Vagina (tissue), 2 donors: ENCODE measurements around the gene NBPF4. TPM values are rescaled to one million over a fixed set of nuclear protein-coding genes. Genes with fewer than 3 reads are reported as not detected.

Source experiments
- DNase-seq, 2 donors: peaks; one replicate each; pipeline ENCODE4 v3.0.0-alpha.2; 2017; ENCODE audit errors: extremely low spot score in 2 of 2
- H3K27ac ChIP-seq: fragments of 200-600 bp; sonication (generic); one replicate; pipeline ENCODE4 v1.5.1; 2019
- H3K27me3 ChIP-seq: fragments of 200-600 bp; sonication (generic); one replicate; pipeline ENCODE4 v1.5.1; 2019
- H3K36me3 ChIP-seq, 2 donors: fragments of 200-600 bp; sonication (generic); one replicate each; pipeline ENCODE4 v1.5.1; 2017 to 2019
- H3K4me1 ChIP-seq: fragments of 200-600 bp; sonication (generic); one replicate; pipeline ENCODE4 v1.5.1; 2019
- H3K4me3 ChIP-seq, 2 donors: fragments of 200-600 bp; sonication (generic); 1 replicate in 1 of 2; 2 replicates in 1 of 2; pipeline ENCODE4 v1.5.1; 2016 to 2019
- H3K9me3 ChIP-seq: fragments of 200-600 bp; sonication (generic); one replicate; pipeline ENCODE4 v1.5.1; 2019
- CTCF ChIP-seq, 3 experiments: fragments of 450-650 bp in 2 of 3; fragments of 200-600 bp in 1 of 3; sonication (generic) in 1 of 3; IDR thresholded peaks; one replicate each; pipeline ENCODE4 v1.5.1; 2017 to 2019; ENCODE audit warnings: antibody characterized with exemption in 3 of 3, mild to moderate bottlenecking in 2 of 3, moderate library complexity in 2 of 3
- POLR2A ChIP-seq, 2 donors: fragments of 450-650 bp; IDR thresholded peaks; one replicate each; pipeline ENCODE4 v1.6.1; 2017; ENCODE audit warnings: antibody characterized with exemption in 2 of 2, mild to moderate bottlenecking in 2 of 2, moderate library complexity in 2 of 2
- POLR2AphosphoS5 ChIP-seq, 2 donors: sonication (generic); formaldehyde crosslinking; IDR thresholded peaks; one replicate each; pipeline ENCODE4 v1.9.0; 2017; ENCODE audit warnings: antibody characterized with exemption in 2 of 2, mild to moderate bottlenecking in 2 of 2, low read depth in 1 of 2; ENCODE audit not compliant: insufficient read depth in 1 of 2
- intact Hi-C: fragments of 100-400 bp; cut with DNase I; formaldehyde crosslinking; loops from one replicate; pipeline ENCODE4 v1.15.1; 2023
- total RNA-seq: library from RNA; depleted of rRNA; stranded (reverse); fragments of >200 nt; gene quantifications from one replicate; pipeline ENCODE4 v1.2.3, GENCODE V29; 2016

Gene NBPF4
- total RNA-seq, 1 donor from 2014 or later = not detected

- intact Hi-C loops = no loop called here
- H3K4me1 ChIP-seq = no peaks in the 10 kb centered on the region
- no peak for TF ChIP-seq POLR2AphosphoS5 (IDR thresholded peaks at IDR 0.05; ENCODE audit: insufficient read depth in 1 of 2, low read depth in 1 of 2)
- no peak for TF ChIP-seq CTCF (IDR thresholded peaks at IDR 0.05)
- no peak for TF ChIP-seq POLR2A (IDR thresholded peaks at IDR 0.05)
- DNase-seq = no peak
- no peak overlapping the region for H3K4me3 ChIP-seq
- H3K27me3 ChIP-seq = no peaks in the 10 kb centered on the region
- H3K9me3 ChIP-seq = no peaks in the 10 kb centered on the region
- peaks cover 0 to 36% of the 10 kb centered on the region in 2 donors for H3K36me3 ChIP-seq
- no peak overlapping the region for H3K27ac ChIP-seq
These were observed 64.9 kb downstream of the NBPF4 start for GRCh38 chr1:108179018-108179417.

Other genes with a start within 250 kb of the NBPF4 start
- gene SLC25A24, start 43.7 kb downstream of the NBPF4 start, total RNA-seq = 30.7 TPM
- gene NBPF6, start 206.3 kb upstream of the NBPF4 start, total RNA-seq = not detected